ENCODE measurements around the gene SEL1L2.

Gene SEL1L2

GRCh38 chr20:13953227-13953626 is 37.2 kb downstream of the SEL1L2 start:
- peak; percentile 41; the same call in 1 of the 2 replicates for TF ChIP-seq CTCF (IDR thresholded peaks at IDR 0.05)

- no peak for TF ChIP-seq CTCF (IDR thresholded peaks at IDR 0.05)
Observed at GRCh38 chr20:13947719-13948118, 42.7 kb downstream of the SEL1L2 start.

DNA sequence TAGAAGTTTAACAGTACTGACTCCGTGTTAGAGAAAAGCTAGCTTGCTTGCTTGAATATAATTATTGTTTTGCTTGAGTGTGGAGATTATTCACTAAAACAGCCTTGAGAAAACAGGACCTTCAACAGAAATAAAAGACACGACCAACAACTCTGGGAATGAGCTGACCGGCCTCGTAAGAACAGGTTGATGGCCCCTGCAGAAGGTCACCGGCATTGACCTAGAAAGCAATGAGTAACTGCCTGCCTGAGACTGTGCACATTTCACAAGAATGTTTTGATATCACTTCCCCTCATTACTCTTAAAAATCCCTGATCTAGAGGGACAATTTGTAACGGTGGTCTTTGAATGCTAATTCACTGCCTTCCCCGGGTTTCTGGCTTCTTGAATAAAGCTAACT is 49.4 kb downstream of the SEL1L2 start:
- no peak for TF ChIP-seq CTCF (IDR thresholded peaks at IDR 0.05)

GRCh38 chr20:13936781-13937576 is 53.4 kb downstream of the SEL1L2 start:
- TF ChIP-seq CTCF (IDR thresholded peaks at IDR 0.05): no peak

DNA sequence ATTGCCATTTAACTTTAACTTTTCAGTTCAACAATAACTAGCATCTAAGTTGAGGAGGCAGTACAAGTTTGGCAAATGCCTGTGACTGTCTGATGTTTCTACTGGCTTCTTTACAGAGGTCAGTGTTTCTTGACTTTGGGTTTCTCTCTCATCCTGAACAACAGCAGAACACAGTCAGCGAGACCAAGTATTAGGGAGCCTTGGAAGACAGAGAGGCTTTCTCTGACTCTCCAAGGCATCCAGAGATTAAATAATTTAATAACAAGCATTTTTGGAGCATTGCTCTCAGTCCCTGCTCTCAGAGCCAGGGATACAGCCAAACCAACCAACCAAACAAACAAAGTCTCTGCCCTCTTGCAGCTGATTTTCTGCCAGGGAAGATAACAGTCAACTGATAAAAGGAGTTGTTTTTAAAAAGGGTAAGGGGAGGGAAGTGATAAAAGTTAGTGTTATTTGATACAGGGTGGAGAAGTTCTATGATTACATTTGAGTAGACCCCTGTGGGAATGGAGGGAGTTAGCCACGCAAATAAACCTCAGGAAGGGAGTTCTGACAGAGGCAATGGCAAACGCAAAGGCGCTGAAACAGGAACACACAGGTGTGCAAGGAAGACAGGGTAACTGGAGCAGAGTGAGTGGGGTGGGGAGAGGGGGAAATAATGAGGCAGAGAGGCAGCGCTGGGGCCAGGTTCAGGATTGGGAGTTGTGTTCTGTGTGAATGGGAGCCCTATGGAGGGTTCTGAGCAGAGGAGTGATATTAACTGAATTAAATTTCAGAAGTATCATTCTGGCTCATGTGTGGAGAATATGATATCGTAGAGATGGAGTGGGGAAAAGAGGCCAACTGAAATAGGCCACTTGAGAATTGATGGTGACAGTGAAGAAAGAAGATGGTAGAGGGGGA is 55.2 kb downstream of the SEL1L2 start:
- no peak for TF ChIP-seq CTCF (IDR thresholded peaks at IDR 0.05)

DNA sequence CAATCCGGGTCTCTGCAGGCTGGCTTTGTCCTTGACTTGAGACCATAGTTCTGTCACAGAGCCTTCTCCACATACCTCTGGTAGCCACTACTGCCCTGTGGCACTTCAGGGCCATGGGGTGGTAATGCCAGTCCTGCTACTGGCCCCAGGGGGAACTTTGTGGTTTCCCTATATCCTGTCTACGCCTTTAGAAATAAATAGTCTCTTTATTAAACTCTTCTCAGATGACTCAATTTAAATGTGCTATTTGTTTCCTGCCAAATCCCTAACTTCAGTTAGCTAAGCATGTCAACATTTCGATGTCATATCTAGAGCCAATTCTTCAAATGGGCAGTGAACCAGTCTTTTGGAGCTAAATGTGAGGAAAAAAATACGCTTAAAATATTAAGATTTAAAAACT is 60.1 kb downstream of the SEL1L2 start:
- no peak for TF ChIP-seq CTCF (IDR thresholded peaks at IDR 0.05)

DNA sequence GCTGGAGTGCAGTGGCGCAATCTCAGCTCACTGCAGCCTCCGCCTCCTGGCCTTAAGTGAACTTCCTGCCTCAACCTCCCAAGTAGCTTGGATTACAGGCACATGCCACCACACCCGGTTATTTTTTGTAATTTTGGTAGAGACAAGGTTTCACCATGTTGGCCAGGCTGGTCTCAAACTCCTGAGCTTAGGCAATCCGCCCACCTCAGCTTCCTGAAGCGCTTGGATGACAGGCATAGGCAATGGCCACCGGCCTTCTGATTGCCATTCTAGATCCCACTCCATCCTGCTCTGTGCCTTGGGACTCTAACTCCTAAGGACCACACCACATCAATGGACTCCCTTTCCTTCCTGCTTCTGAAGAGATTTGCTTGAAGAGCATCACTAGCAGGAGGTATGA is 60.6 kb downstream of the SEL1L2 start:
- no peak for TF ChIP-seq CTCF (IDR thresholded peaks at IDR 0.05)
